NOMO-1 (cell line): ENCODE measurements around the gene PRR33.

Experiments
- DNase-seq, 2 experiments: peaks; one replicate each; lab custom pipeline; 2025; ENCODE audit not compliant: unreplicated experiment in 2 of 2; lab: John Stamatoyannopoulos, UW

PRR33 gene

GRCh38 chr11:1917523-1918435 is 26.1 kb upstream of the PRR33 start:
- peak in 1 of 2 experiments; percentile 10 for DNase-seq

GRCh38 chr11:1916986-1917522 is 25.4 kb upstream of the PRR33 start:
- no peak for DNase-seq

- DNase-seq = no peak
These were observed 24.7 kb upstream of the PRR33 start for GRCh38 chr11:1916132-1916985.

GRCh38 chr11:1915795-1916131 is 24.1 kb upstream of the PRR33 start:
- DNase-seq = no peak

GRCh38 chr11:1913271-1914060 is 21.8 kb upstream of the PRR33 start:
- no peak for DNase-seq

GRCh38 chr11:1912289-1912878 is 20.7 kb upstream of the PRR33 start:
- peak; percentile 38 to 76 for DNase-seq

GRCh38 chr11:1909524-1909923 is 17.8 kb upstream of the PRR33 start:
- DNase-seq = no peak

- no peak for DNase-seq
These were observed 16.9 kb upstream of the PRR33 start for GRCh38 chr11:1908618-1909017.

- DNase-seq = no peak
These were observed 15.1 kb upstream of the PRR33 start for GRCh38 chr11:1906611-1907423.

GRCh38 chr11:1906181-1906580 is 14.5 kb upstream of the PRR33 start:
- peak in 1 of 2 experiments; percentile 21 for DNase-seq

GRCh38 chr11:1899686-1900085 is 8.0 kb upstream of the PRR33 start:
- no peak for DNase-seq

GRCh38 chr11:1899090-1899489 is 7.4 kb upstream of the PRR33 start:
- no peak for DNase-seq

- DNase-seq = no peak
These were observed 5.2 kb upstream of the PRR33 start for GRCh38 chr11:1896923-1897322.

- DNase-seq = no peak
These were observed 4.8 kb upstream of the PRR33 start for GRCh38 chr11:1896468-1896867.

GRCh38 chr11:1894759-1895158 is 3.1 kb upstream of the PRR33 start:
- DNase-seq = no peak

- no peak for DNase-seq
These were observed 2.1 kb upstream of the PRR33 start for GRCh38 chr11:1893581-1894359.

- DNase-seq = no peak
These were observed 863 bp upstream of the PRR33 start for GRCh38 chr11:1892558-1892957.

- DNase-seq = no peak
These were observed 421 bp upstream of the PRR33 start for GRCh38 chr11:1892116-1892515.
